SK-N-MC (cell line): ENCODE measurements around the gene RNF213.

Experiments used
- EZH2 ChIP-seq: fragments of 200-600 bp; sonication (generic); IDR thresholded peaks from one replicate; pipeline ENCODE4 v1.6.1; 2017; ENCODE audit warnings: antibody characterized with exemption
- POLR2AphosphoS5 ChIP-seq: IDR thresholded peaks from 2 replicates; pipeline ENCODE4 v1.6.1; 2012; ENCODE audit warnings: mild to moderate bottlenecking, low read depth, low read length, borderline replicate concordance

DNA sequence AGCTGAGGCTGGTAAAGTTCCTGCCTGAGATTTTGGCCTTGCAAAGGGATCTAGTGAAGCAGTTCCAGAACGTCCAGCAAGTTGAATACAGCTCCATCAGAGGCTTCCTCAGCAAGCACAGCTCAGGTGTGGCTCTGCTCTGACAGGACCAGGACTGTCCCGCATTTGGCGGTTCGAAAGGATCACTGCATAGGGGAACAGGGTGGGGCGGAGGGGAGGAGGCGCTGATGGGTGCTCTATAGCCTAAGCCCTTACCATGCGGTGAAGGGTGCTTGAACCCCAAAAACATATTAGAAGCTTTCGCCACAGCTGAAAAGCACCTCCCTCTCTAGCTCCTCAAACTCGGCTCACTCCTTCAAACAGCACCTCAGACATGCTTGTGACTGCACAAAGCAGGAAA, 124.4 kb downstream of the RNF213 start:
- TF ChIP-seq POLR2AphosphoS5 (no peak), EZH2 (no peak)
